Measurements from ENCODE around the gene ARRB1.
A peak's percentile ranks its signal among the peaks of the same experiment; 100 is the strongest.
"Not testable (repeated sequence)": the region's sequence is repeated elsewhere in the genome, so short reads cannot be mapped to it uniquely, and the experiment has no call there.

Gene ARRB1

GRCh38 chr11:75375626-75376025, 24.2 kb upstream of the ARRB1 start:
- Histone ChIP-seq H3K4me1 (ENCODE audit: control insufficient read depth in 1 of 2, insufficient read depth in 1 of 2, low read depth in 1 of 2, low read length in 1 of 2) (peaks cover 2 to 3% of the 10 kb centered on the region in 2 experiments), H3K27me3 (no peaks in the 10 kb centered on the region), H3K36me3 (no peaks in the 10 kb centered on the region), H3K4me3 (ENCODE audit: low read depth in 1 of 2, low read length in 1 of 2) (no peak overlapping the region), H3K9me3 (no peaks in the 10 kb centered on the region), H3K27ac (no peak overlapping the region)
- TF ChIP-seq CTCF (IDR thresholded peaks at IDR 0.05): no peak

GRCh38 chr11:75374646-75375045, 23.2 kb upstream of the ARRB1 start:
- Histone ChIP-seq H3K9me3 (no peaks in the 10 kb centered on the region), H3K27ac (no peak overlapping the region), H3K4me1 (ENCODE audit: control insufficient read depth in 1 of 2, insufficient read depth in 1 of 2, low read depth in 1 of 2, low read length in 1 of 2) (peaks cover 6 to 10% of the 10 kb centered on the region in 2 experiments), H3K36me3 (no peaks in the 10 kb centered on the region), H3K27me3 (no peaks in the 10 kb centered on the region), H3K4me3 (ENCODE audit: low read depth in 1 of 2, low read length in 1 of 2) (no peak overlapping the region)
- TF ChIP-seq CTCF (IDR thresholded peaks at IDR 0.05): no peak

- TF ChIP-seq CTCF (IDR thresholded peaks at IDR 0.05): no peak
- no peaks in the 10 kb centered on the region for H3K36me3 ChIP-seq
- no peak overlapping the region for H3K27ac ChIP-seq
These were observed 21.7 kb upstream of the ARRB1 start for GRCh38 chr11:75373201-75373600.

GRCh38 chr11:75371949-75372876, 20.8 kb upstream of the ARRB1 start:
- TF ChIP-seq CTCF (IDR thresholded peaks at IDR 0.05): no peak
- peaks cover 10 to 14% of the 10 kb centered on the region in 2 experiments for H3K4me1 ChIP-seq (ENCODE audit: control insufficient read depth in 1 of 2, insufficient read depth in 1 of 2, low read depth in 1 of 2, low read length in 1 of 2)
- H3K27ac ChIP-seq: no peak overlapping the region
- H3K4me3 ChIP-seq (ENCODE audit: low read depth in 1 of 2, low read length in 1 of 2): no peak overlapping the region
- H3K9me3 ChIP-seq: no peaks in the 10 kb centered on the region
- H3K36me3 ChIP-seq: no peaks in the 10 kb centered on the region
- H3K27me3 ChIP-seq: no peaks in the 10 kb centered on the region

More at GRCh38 chr11:75373201-75373600, 21.7 kb upstream of the ARRB1 start:
- H3K27me3 ChIP-seq: no peaks in the 10 kb centered on the region
- peaks cover 10 to 14% of the 10 kb centered on the region in 2 experiments for H3K4me1 ChIP-seq (ENCODE audit: control insufficient read depth in 1 of 2, insufficient read depth in 1 of 2, low read depth in 1 of 2, low read length in 1 of 2)
- H3K9me3 ChIP-seq: no peaks in the 10 kb centered on the region
- no peak overlapping the region for H3K4me3 ChIP-seq (ENCODE audit: low read depth in 1 of 2, low read length in 1 of 2)

- no peak for TF ChIP-seq CTCF (IDR thresholded peaks at IDR 0.05)
- Histone ChIP-seq H3K9me3 (no peaks in the 10 kb centered on the region), H3K36me3 (no peaks in the 10 kb centered on the region), H3K4me3 (ENCODE audit: low read depth in 1 of 2, low read length in 1 of 2) (peak overlapping the region in 1 of 2 experiments; percentile 1), H3K27ac (peak overlapping the region; percentile 41), H3K4me1 (ENCODE audit: control insufficient read depth in 1 of 2, insufficient read depth in 1 of 2, low read depth in 1 of 2, low read length in 1 of 2) (peaks cover 22 to 24% of the 10 kb centered on the region in 2 experiments), H3K27me3 (no peaks in the 10 kb centered on the region)
These were observed 18.2 kb upstream of the ARRB1 start for GRCh38 chr11:75369560-75370255.

GRCh38 chr11:75366826-75367225, 15.4 kb upstream of the ARRB1 start:
- H3K4me1 ChIP-seq (ENCODE audit: control insufficient read depth in 1 of 2, insufficient read depth in 1 of 2, low read depth in 1 of 2, low read length in 1 of 2): peaks cover 22 to 25% of the 10 kb centered on the region in 2 experiments
- not testable (repeated sequence) for H3K27ac ChIP-seq; H3K4me3 ChIP-seq (ENCODE audit: low read depth in 1 of 2, low read length in 1 of 2); H3K27me3 ChIP-seq; H3K36me3 ChIP-seq; H3K9me3 ChIP-seq
